HG03460 (cell line): Measurements from ENCODE around the gene CYB5B.

ENCODE experiments used
- ATAC-seq: cut with Tn5 transposase; IDR thresholded peaks from one replicate; pipeline ENCODE4 v1.9.1; 2021; ENCODE audit not compliant: unreplicated experiment

CYB5B gene

GRCh38 chr16:69483611-69484010, 59.2 kb downstream of the CYB5B start:
- no peak for ATAC-seq

DNA sequence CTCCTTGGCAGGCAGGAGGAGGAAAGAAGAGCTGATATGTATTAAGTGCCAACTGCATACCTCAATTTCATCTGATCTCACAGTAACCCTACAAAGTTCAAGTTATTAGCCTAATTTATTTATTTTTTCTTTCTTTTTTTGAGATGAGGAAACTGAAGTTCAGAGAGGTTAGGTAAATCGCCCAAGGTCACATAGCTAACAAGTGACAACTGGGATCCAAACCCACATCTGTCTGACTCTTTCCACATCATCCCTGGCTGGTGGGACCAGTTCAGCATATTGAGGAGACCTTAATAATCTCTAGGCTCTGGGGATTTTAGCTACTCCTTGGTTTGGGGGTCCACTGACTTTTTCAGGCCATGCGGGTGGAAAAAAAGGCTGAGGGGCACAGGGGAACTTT, 60.9 kb downstream of the CYB5B start:
- no peak for ATAC-seq

- no peak for ATAC-seq
These were observed 61.4 kb downstream of the CYB5B start for GRCh38 chr16:69485816-69486215.

GRCh38 chr16:69486272-69486671, 61.9 kb downstream of the CYB5B start:
- no peak for ATAC-seq

- no peak for ATAC-seq
These were observed 62.3 kb downstream of the CYB5B start for GRCh38 chr16:69486724-69487123.

DNA sequence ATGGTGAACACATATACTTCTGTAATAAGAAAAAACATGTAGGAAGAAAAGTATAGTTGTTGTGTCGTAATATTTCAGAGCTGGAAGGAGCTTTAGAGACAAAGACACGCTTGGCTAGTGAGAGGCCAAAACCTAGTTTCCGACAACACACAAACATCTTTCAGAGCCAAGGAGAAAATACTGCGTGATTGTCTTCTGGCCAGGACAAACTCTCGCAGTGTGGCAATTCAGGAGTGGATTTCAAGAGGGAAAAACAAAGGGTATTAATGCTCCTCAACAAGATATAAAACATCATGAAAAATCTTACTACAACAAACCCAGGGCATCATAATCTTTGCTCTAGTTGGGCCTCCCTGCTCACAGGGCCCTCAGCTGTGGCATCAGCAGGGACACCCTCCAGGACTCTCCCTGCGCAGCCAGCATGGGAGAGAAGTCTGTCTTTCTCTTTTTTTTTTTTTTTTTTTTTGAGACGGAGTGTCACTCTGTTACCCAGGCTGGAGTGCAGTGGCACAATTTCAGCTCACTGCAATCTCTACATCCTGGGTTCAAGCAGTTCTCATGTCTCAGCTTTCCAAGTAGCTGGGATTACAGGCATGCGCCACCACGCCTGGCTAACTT, 66.4 kb downstream of the CYB5B start:
- ATAC-seq = no peak

GRCh38 chr16:69494991-69495392, 70.6 kb downstream of the CYB5B start:
- ATAC-seq = no peak

GRCh38 chr16:69495821-69496220, 71.4 kb downstream of the CYB5B start:
- no peak for ATAC-seq

DNA sequence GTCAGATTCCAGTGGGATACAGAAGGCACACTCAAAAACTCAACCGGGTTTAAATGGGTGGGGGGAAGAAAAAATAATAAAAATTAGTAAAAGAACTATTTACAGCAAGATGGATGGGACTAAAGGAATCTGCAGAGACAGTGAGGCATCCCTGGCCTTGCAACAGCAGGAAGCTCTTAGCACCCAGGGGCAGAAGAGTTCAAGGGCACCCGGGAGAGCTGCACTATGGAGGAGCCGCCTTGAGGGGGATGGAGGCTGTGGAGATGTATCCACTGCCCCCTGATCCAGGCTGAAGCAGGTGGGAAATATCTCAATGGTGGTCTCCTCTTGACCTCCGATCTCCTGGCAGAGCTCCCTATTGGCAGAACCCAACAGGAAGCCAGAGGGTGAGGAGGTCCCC, 72.0 kb downstream of the CYB5B start:
- ATAC-seq = no peak

GRCh38 chr16:69496896-69497295, 72.5 kb downstream of the CYB5B start:
- ATAC-seq = no peak

GRCh38 chr16:69497876-69498596, 73.6 kb downstream of the CYB5B start:
- ATAC-seq = no peak

- ATAC-seq = no peak
These were observed 74.5 kb downstream of the CYB5B start for GRCh38 chr16:69498926-69499325.

- no peak for ATAC-seq
These were observed 75.3 kb downstream of the CYB5B start for GRCh38 chr16:69499541-69500230.

GRCh38 chr16:69500496-69500895, 76.1 kb downstream of the CYB5B start:
- ATAC-seq = no peak

DNA sequence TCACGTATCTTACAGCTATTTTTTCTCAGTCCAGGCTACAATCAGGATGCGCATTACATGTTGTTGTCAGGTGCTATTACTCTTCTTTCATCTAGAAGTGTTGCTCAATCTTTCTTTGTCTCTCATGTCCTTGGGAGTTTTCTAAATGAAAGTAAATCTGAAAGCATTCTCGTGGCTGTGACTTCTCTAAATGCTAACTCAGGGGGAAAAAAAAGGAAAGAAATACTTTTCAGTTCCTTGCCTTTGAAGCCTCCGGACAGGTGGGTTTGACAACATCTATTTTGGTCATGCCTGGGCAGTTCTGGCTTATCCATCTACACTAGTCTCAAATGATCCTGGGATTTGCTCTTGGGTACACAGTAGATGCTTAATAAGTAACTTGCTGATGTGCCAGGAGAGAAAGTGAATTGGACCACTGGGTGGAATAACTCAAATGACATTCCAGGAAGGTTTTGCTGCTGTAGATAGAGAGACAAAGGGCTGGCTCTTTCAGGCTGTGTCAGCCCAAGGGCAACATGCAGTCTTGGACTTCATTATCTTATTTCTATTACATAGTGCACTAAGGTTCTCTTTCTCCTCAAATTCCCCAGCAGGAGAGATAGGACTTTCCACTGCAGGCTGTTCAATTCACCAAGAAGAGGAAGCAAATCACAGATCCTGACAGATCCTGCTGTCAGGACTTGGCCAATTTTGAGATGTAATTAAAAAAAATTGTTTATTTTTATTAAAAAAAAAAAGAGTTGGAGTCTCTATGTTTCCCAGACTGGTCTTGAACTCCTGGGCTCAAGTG, 77.7 kb downstream of the CYB5B start:
- ATAC-seq = no peak

DNA sequence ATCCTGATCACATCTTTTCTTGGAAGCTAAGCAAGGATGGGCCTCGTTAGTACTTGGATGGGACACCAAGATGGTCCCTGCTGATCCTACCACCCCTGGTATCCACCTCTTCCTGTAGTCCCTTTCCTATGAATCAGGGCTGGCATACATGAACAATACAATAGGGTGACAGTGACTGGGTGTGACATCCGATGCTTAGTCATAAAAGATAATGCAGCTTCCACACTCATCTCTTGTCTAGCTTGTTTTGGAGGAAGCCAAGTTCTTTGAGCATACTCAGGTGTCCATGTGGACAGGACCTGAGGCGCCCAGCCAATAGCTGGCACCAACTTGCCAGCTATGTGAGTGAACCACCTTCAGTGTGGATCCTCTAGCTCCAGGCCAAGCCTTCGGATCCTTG, 78.8 kb downstream of the CYB5B start:
- ATAC-seq = no peak

DNA sequence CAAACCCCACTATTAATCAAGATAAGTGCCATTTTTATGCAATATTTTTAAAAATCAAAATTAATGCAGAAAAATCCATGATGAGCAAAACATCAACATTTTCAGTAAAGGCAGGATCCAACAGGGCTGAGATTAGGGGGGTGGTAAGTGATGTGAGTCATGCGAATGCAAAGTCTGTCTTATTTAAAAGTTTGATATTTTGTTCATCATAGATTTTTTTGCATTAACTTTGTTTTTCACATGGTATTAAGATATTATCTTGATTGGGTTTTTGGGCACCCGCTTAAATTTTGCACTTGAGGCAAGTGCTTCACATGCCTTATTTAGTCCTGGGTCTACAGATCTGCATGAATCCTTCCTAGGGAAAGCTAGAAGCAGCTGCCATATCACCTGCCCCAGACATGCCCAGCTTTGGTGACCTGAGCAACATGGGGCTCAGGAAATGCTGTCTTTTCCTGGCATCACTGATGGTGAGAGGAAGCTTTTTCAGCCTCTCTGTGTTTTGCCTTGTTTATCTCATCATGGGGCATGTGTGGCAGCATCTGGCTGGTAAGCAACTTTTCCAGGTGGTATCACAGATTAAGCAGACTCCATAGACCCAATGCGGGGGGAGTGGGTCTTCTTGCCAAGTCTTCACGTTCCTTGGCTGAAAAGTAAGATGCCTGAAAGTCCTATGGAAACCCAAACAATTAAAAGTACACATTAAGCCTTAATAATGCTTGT, 83.8 kb downstream of the CYB5B start:
- ATAC-seq = no peak

DNA sequence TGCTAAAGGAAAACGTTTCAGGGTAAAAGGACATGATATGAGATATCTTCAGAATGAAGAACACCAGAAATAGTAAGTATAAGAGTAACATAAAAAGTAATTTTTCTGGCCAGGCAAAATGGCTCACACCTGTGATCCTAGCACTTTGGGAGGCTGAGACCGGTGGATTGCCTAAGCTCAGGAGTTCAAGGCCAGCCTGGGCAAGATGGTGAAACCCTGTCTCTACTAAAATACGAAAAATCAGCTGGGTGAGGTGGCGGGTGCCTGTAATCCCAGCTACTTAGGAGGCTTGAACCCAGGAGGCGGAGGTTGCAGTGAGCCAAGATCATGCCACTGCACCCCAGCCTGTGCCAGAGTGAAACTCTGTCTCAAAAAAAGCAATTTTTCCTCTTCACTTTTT, 84.7 kb downstream of the CYB5B start:
- ATAC-seq = no peak

- ATAC-seq = no peak
These were observed 87.2 kb downstream of the CYB5B start for GRCh38 chr16:69511651-69512050.

DNA sequence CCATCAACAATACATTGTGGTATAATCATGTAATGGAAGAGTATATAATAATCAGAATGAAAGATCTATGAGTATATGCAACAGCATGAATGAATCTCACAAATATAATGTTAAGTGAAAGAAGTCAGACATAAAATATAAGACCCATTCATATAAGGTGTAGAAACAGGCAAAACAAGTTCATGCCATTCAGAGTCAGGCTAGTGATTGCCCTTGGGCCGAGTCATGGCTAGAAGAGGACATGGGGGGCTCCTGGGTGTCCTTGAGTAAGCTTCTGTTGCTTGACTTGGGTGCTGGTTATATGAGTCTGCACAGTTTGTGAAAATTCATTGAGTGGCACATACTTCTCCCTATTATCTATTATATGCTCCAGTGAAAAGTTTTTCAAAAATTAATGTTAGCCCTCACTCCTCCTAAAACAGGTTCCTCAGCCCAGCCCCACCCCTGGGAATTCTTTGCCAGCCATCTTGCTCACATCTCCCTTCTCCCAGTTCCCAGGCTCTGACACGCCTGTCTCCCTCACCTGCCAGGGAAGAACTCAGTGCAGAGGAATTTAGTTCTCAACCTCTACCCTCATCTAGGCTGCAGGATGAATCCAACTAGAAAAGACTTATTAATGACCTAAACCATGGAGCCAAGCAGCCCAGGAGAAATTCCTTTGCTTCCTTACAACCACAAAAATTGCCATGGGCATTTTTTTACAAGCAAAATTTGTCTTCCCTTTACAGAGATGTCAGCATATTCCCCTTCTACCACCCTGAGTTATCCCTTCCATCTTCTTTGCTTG, 89.0 kb downstream of the CYB5B start:
- no peak for ATAC-seq
